ENCODE results near the gene SLC41A1.
A peak's percentile ranks its signal among the peaks of the same experiment; 100 is the strongest.

SLC41A1 gene

GRCh38 chr1:205767248-205767647, 45.8 kb downstream of the SLC41A1 start:
- no peak overlapping the region for H3K4me2 ChIP-seq (ENCODE audit: low read length)
- H3K4me3 ChIP-seq (ENCODE audit: low read length), result no peak overlapping the region
- no peaks in the 10 kb centered on the region for H3K9me3 ChIP-seq (replicated peaks; ENCODE audit: low read length)

GRCh38 chr1:205766570-205766969, 46.4 kb downstream of the SLC41A1 start:
- no peaks in the 10 kb centered on the region for H3K27me3 ChIP-seq (ENCODE audit: control insufficient read depth, insufficient read depth, low read length)
- H3K9ac ChIP-seq (ENCODE audit: low read depth, low read length), result no peak overlapping the region
- H3K4me3 ChIP-seq (ENCODE audit: low read length), result no peak overlapping the region
- no peaks in the 10 kb centered on the region for H3K9me3 ChIP-seq (replicated peaks; ENCODE audit: low read length)
- H3K36me3 ChIP-seq (ENCODE audit: insufficient read depth, low read length), result no peaks in the 10 kb centered on the region
- no peaks in the 10 kb centered on the region for H3K4me1 ChIP-seq (ENCODE audit: control insufficient read depth, insufficient read depth, low read length)
- H3K4me2 ChIP-seq (ENCODE audit: low read length), result no peak overlapping the region

More at GRCh38 chr1:205767248-205767647, 45.8 kb downstream of the SLC41A1 start:
- no peaks in the 10 kb centered on the region for H3K27me3 ChIP-seq (ENCODE audit: control insufficient read depth, insufficient read depth, low read length)
- no peaks in the 10 kb centered on the region for H3K36me3 ChIP-seq (ENCODE audit: insufficient read depth, low read length)
- no peaks in the 10 kb centered on the region for H3K4me1 ChIP-seq (ENCODE audit: control insufficient read depth, insufficient read depth, low read length)
- no peak overlapping the region for H3K9ac ChIP-seq (ENCODE audit: low read depth, low read length)

GRCh38 chr1:205766038-205766437, 47.0 kb downstream of the SLC41A1 start:
- no peaks in the 10 kb centered on the region for H3K27me3 ChIP-seq (ENCODE audit: control insufficient read depth, insufficient read depth, low read length)
- H3K4me2 ChIP-seq (ENCODE audit: low read length), result no peak overlapping the region
- H3K9ac ChIP-seq (ENCODE audit: low read depth, low read length), result no peak overlapping the region
- H3K36me3 ChIP-seq (ENCODE audit: insufficient read depth, low read length), result no peaks in the 10 kb centered on the region
- no peaks in the 10 kb centered on the region for H3K4me1 ChIP-seq (ENCODE audit: control insufficient read depth, insufficient read depth, low read length)
- no peak overlapping the region for H3K4me3 ChIP-seq (ENCODE audit: low read length)
- H3K9me3 ChIP-seq (replicated peaks; ENCODE audit: low read length), result no peaks in the 10 kb centered on the region

GRCh38 chr1:205764578-205764977, 48.4 kb downstream of the SLC41A1 start:
- Histone ChIP-seq H3K9ac (ENCODE audit: low read depth, low read length) (no peak overlapping the region), H3K4me2 (ENCODE audit: low read length) (no peak overlapping the region), H3K4me3 (ENCODE audit: low read length) (no peak overlapping the region), H3K27me3 (ENCODE audit: control insufficient read depth, insufficient read depth, low read length) (no peaks in the 10 kb centered on the region), H3K36me3 (ENCODE audit: insufficient read depth, low read length) (no peaks in the 10 kb centered on the region), H3K9me3 (replicated peaks; ENCODE audit: low read length) (no peaks in the 10 kb centered on the region), H3K4me1 (ENCODE audit: control insufficient read depth, insufficient read depth, low read length) (no peaks in the 10 kb centered on the region)

- H3K9ac ChIP-seq (ENCODE audit: low read depth, low read length), result no peak overlapping the region
Observed at GRCh38 chr1:205763980-205764379, 49.0 kb downstream of the SLC41A1 start.

GRCh38 chr1:205760606-205761005, 52.4 kb downstream of the SLC41A1 start:
- H3K27me3 ChIP-seq (ENCODE audit: control insufficient read depth, insufficient read depth, low read length), result no peaks in the 10 kb centered on the region
- no peak overlapping the region for H3K9ac ChIP-seq (ENCODE audit: low read depth, low read length)
- no peak overlapping the region for H3K4me3 ChIP-seq (ENCODE audit: low read length)
- H3K4me1 ChIP-seq (ENCODE audit: control insufficient read depth, insufficient read depth, low read length), result peaks cover 12% of the 10 kb centered on the region
- H3K36me3 ChIP-seq (ENCODE audit: insufficient read depth, low read length), result no peaks in the 10 kb centered on the region
- no peaks in the 10 kb centered on the region for H3K9me3 ChIP-seq (replicated peaks; ENCODE audit: low read length)
- no peak overlapping the region for H3K4me2 ChIP-seq (ENCODE audit: low read length)

More at GRCh38 chr1:205763980-205764379, 49.0 kb downstream of the SLC41A1 start:
- H3K4me2 ChIP-seq (ENCODE audit: low read length), result no peak overlapping the region
- no peaks in the 10 kb centered on the region for H3K9me3 ChIP-seq (replicated peaks; ENCODE audit: low read length)
- H3K36me3 ChIP-seq (ENCODE audit: insufficient read depth, low read length), result no peaks in the 10 kb centered on the region
- no peak overlapping the region for H3K4me3 ChIP-seq (ENCODE audit: low read length)
- H3K4me1 ChIP-seq (ENCODE audit: control insufficient read depth, insufficient read depth, low read length), result no peaks in the 10 kb centered on the region
- no peaks in the 10 kb centered on the region for H3K27me3 ChIP-seq (ENCODE audit: control insufficient read depth, insufficient read depth, low read length)

GRCh38 chr1:205756552-205756951, 56.4 kb downstream of the SLC41A1 start:
- no peak overlapping the region for H3K4me2 ChIP-seq (ENCODE audit: low read length)
- H3K4me3 ChIP-seq (ENCODE audit: low read length), result no peak overlapping the region
- H3K9ac ChIP-seq (ENCODE audit: low read depth, low read length), result no peak overlapping the region
- H3K27me3 ChIP-seq (ENCODE audit: control insufficient read depth, insufficient read depth, low read length), result peaks cover 4% of the 10 kb centered on the region
- H3K9me3 ChIP-seq (replicated peaks; ENCODE audit: low read length), result no peaks in the 10 kb centered on the region
- H3K4me1 ChIP-seq (ENCODE audit: control insufficient read depth, insufficient read depth, low read length), result peaks cover 12% of the 10 kb centered on the region
- H3K36me3 ChIP-seq (ENCODE audit: insufficient read depth, low read length), result no peaks in the 10 kb centered on the region

GRCh38 chr1:205754857-205755256, 58.1 kb downstream of the SLC41A1 start:
- H3K36me3 ChIP-seq (ENCODE audit: insufficient read depth, low read length), result no peaks in the 10 kb centered on the region
- peaks cover 12% of the 10 kb centered on the region for H3K4me1 ChIP-seq (ENCODE audit: control insufficient read depth, insufficient read depth, low read length)
- no peaks in the 10 kb centered on the region for H3K9me3 ChIP-seq (replicated peaks; ENCODE audit: low read length)
- H3K4me3 ChIP-seq (ENCODE audit: low read length), result no peak overlapping the region
- no peak overlapping the region for H3K9ac ChIP-seq (ENCODE audit: low read depth, low read length)
- H3K27me3 ChIP-seq (ENCODE audit: control insufficient read depth, insufficient read depth, low read length), result peaks cover 4% of the 10 kb centered on the region
- H3K4me2 ChIP-seq (ENCODE audit: low read length), result no peak overlapping the region

GRCh38 chr1:205751036-205751651, 61.9 kb downstream of the SLC41A1 start:
- Histone ChIP-seq H3K9me3 (replicated peaks; ENCODE audit: low read length) (no peaks in the 10 kb centered on the region), H3K4me3 (ENCODE audit: low read length) (no peak overlapping the region), H3K27me3 (ENCODE audit: control insufficient read depth, insufficient read depth, low read length) (peaks cover 4% of the 10 kb centered on the region)

GRCh38 chr1:205750138-205751035, 62.6 kb downstream of the SLC41A1 start, which contains the start of gene NUCKS1:
TSS of gene NUCKS1 (minus strand) at chr1:205750182. CDS start at chr1:205749973, 209 bp downstream.
- Histone ChIP-seq H3K4me2 (ENCODE audit: low read length) (peak within 1 kb of the TSS; percentile 81), H3K9me3 (replicated peaks; ENCODE audit: low read length) (no peaks in the 10 kb centered on the region), H3K4me3 (ENCODE audit: low read length) (peak within 1 kb of the TSS; percentile 85), H3K4me1 (ENCODE audit: control insufficient read depth, insufficient read depth, low read length) (peaks cover 14% of the 10 kb centered on the region), H3K9ac (ENCODE audit: low read depth, low read length) (peak within 1 kb of the TSS; percentile 95), H3K36me3 (ENCODE audit: insufficient read depth, low read length) (no peaks in the 10 kb centered on the region), H3K27me3 (ENCODE audit: control insufficient read depth, insufficient read depth, low read length) (peaks cover 4% of the 10 kb centered on the region)

More at GRCh38 chr1:205751036-205751651, 61.9 kb downstream of the SLC41A1 start:
- peaks cover 14% of the 10 kb centered on the region for H3K4me1 ChIP-seq (ENCODE audit: control insufficient read depth, insufficient read depth, low read length)
- no peaks in the 10 kb centered on the region for H3K36me3 ChIP-seq (ENCODE audit: insufficient read depth, low read length)
- H3K9ac ChIP-seq (ENCODE audit: low read depth, low read length), result peak overlapping the region; percentile 84
- peak overlapping the region; percentile 81 for H3K4me2 ChIP-seq (ENCODE audit: low read length)

- peak overlapping the region; percentile 85 for H3K4me3 ChIP-seq (ENCODE audit: low read length)
- peaks cover 14% of the 10 kb centered on the region for H3K4me1 ChIP-seq (ENCODE audit: control insufficient read depth, insufficient read depth, low read length)
- H3K9ac ChIP-seq (ENCODE audit: low read depth, low read length), result peak overlapping the region; percentile 95
- H3K36me3 ChIP-seq (ENCODE audit: insufficient read depth, low read length), result no peaks in the 10 kb centered on the region
- H3K4me2 ChIP-seq (ENCODE audit: low read length), result peak overlapping the region; percentile 78
- H3K27me3 ChIP-seq (ENCODE audit: control insufficient read depth, insufficient read depth, low read length), result peaks cover 4% of the 10 kb centered on the region
- H3K9me3 ChIP-seq (replicated peaks; ENCODE audit: low read length), result no peaks in the 10 kb centered on the region
Observed at GRCh38 chr1:205749234-205750137, 63.5 kb downstream of the SLC41A1 start.
